ENCODE data around the gene ARHGAP42. TPM values are rescaled to one million over a fixed set of nuclear protein-coding genes. Genes with fewer than 3 reads are reported as not detected.

The ARHGAP42 gene
- total RNA-seq, 1 donor from 2014 or later, result 33.2 TPM

DNA sequence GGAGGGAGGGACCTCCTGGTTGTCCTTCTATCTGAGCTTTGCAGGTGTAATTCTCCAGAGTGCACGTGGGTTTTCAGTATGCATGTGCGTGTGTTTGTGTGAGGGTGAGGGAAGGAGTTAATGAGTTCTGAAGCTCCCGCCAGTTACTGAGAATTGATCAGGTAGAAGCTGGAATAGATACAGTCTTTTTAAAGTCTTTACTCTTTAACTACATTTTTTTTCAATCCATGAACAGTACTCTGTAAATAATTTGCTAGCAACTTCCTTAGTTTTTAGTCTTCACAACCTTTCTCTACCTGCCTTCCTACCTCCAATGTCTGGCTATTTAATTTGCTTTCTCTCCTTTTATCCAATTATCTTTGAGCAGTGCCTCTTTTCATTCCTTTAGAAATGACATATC, 25.5 kb downstream of the ARHGAP42 start:
- Histone ChIP-seq H3K4me1 (ENCODE audit: insufficient read depth, low read length) (peaks cover 8% of the 10 kb centered on the region), H4K20me1 (ENCODE audit: insufficient read depth, low read length) (peaks cover 23% of the 10 kb centered on the region), H3K9ac (ENCODE audit: low read length) (no peak overlapping the region), H3K36me3 (ENCODE audit: insufficient read depth, low read length) (no peaks in the 10 kb centered on the region), H2AFZ (ENCODE audit: low read depth, low read length) (no peak overlapping the region), H3K4me2 (ENCODE audit: low read length) (no peak overlapping the region), H3K27me3 (ENCODE audit: insufficient read depth, low read length) (no peaks in the 10 kb centered on the region), H3K27ac (ENCODE audit: low read depth, low read length) (no peak overlapping the region), H3K9me3 (ENCODE audit: insufficient read depth, low read depth, low read length) (no peaks in the 10 kb centered on the region), H3K79me2 (ENCODE audit: insufficient read depth, low read length) (peaks cover 67% of the 10 kb centered on the region), H3K4me3 (ENCODE audit: insufficient read depth, low read depth, low read length) (no peak overlapping the region)
- TF ChIP-seq EZH2 (IDR thresholded peaks at IDR 0.05; ENCODE audit: insufficient read depth, low read length), result no peak
- TF ChIP-seq, protein P1, sequence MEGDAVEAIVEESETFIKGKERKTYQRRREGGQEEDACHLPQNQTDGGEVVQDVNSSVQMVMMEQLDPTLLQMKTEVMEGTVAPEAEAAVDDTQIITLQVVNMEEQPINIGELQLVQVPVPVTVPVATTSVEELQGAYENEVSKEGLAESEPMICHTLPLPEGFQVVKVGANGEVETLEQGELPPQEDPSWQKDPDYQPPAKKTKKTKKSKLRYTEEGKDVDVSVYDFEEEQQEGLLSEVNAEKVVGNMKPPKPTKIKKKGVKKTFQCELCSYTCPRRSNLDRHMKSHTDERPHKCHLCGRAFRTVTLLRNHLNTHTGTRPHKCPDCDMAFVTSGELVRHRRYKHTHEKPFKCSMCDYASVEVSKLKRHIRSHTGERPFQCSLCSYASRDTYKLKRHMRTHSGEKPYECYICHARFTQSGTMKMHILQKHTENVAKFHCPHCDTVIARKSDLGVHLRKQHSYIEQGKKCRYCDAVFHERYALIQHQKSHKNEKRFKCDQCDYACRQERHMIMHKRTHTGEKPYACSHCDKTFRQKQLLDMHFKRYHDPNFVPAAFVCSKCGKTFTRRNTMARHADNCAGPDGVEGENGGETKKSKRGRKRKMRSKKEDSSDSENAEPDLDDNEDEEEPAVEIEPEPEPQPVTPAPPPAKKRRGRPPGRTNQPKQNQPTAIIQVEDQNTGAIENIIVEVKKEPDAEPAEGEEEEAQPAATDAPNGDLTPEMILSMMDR (IDR thresholded peaks at IDR 0.05; ENCODE audit: insufficient read depth, low read depth, low read length), result no peak
- H3K9me3 Mint-ChIP-seq (ENCODE audit: unreplicated experiment), result no peaks in the 10 kb centered on the region
- H3K4me3 Mint-ChIP-seq (ENCODE audit: unreplicated experiment), result no peak overlapping the region
- no peaks in the 10 kb centered on the region for H3K27me3 Mint-ChIP-seq (ENCODE audit: low read depth, unreplicated experiment)
- H3K4me1 Mint-ChIP-seq (ENCODE audit: low read depth, unreplicated experiment), result peaks cover 26% of the 10 kb centered on the region
- FAIRE-seq (no peak), DNase-seq (ENCODE audit: low read depth) (no peak)
- H3K36me3 Mint-ChIP-seq (ENCODE audit: low read depth, unreplicated experiment), result peaks cover 3% of the 10 kb centered on the region
- H3K27ac Mint-ChIP-seq (ENCODE audit: unreplicated experiment), result no peak overlapping the region

DNA sequence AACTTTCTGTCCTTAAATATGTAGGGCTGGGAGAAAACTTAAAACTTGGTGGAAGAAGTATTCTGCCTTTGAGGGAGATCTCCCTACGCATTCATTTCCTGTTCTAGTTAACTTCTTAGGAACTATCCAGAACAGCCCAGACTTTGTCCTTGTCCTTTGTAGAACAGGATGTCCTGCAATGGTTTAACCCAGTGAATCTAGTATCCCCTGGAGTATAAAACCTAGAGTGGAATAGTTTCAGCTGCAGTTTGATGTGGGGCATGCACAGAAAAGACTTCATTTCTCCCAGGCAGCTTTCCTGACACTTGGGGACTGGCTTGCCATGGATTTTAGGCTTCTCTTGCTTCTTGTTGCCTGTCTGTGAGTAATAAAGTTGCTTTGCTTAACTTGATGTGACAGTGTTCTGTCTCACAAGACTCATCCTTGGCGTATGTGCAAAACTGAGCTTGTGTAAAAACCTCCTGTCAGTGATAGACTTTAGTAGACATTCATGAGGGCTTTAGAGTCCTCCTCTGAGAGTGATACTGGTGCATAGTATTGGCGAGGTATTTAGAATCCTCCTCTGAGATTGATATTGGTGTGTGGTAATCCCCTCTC, 28.2 kb downstream of the ARHGAP42 start:
- Mint-ChIP-seq H3K9me3 (ENCODE audit: unreplicated experiment) (no peaks in the 10 kb centered on the region), H3K27me3 (ENCODE audit: low read depth, unreplicated experiment) (no peaks in the 10 kb centered on the region), H3K4me1 (ENCODE audit: low read depth, unreplicated experiment) (peaks cover 30% of the 10 kb centered on the region), H3K36me3 (ENCODE audit: low read depth, unreplicated experiment) (peaks cover 3% of the 10 kb centered on the region), H3K4me3 (ENCODE audit: unreplicated experiment) (no peak overlapping the region), H3K27ac (ENCODE audit: unreplicated experiment) (no peak overlapping the region)
- Histone ChIP-seq H3K4me2 (ENCODE audit: low read length) (no peak overlapping the region), H4K20me1 (ENCODE audit: insufficient read depth, low read length) (peaks cover 31% of the 10 kb centered on the region), H3K9ac (ENCODE audit: low read length) (no peak overlapping the region), H3K27me3 (ENCODE audit: insufficient read depth, low read length) (no peaks in the 10 kb centered on the region), H3K79me2 (ENCODE audit: insufficient read depth, low read length) (peaks cover 59% of the 10 kb centered on the region), H3K4me1 (ENCODE audit: insufficient read depth, low read length) (peaks cover 13% of the 10 kb centered on the region), H2AFZ (ENCODE audit: low read depth, low read length) (no peak overlapping the region), H3K9me3 (ENCODE audit: insufficient read depth, low read depth, low read length) (no peaks in the 10 kb centered on the region), H3K27ac (ENCODE audit: low read depth, low read length) (no peak overlapping the region), H3K36me3 (ENCODE audit: insufficient read depth, low read length) (no peaks in the 10 kb centered on the region), H3K4me3 (ENCODE audit: insufficient read depth, low read depth, low read length) (no peak overlapping the region)
- no peak for FAIRE-seq
- no peak for TF ChIP-seq EZH2 (IDR thresholded peaks at IDR 0.05; ENCODE audit: insufficient read depth, low read length)
- TF ChIP-seq, protein P1 (IDR thresholded peaks at IDR 0.05; ENCODE audit: insufficient read depth, low read depth, low read length), result no peak
- no peak for DNase-seq (ENCODE audit: low read depth)

DNA sequence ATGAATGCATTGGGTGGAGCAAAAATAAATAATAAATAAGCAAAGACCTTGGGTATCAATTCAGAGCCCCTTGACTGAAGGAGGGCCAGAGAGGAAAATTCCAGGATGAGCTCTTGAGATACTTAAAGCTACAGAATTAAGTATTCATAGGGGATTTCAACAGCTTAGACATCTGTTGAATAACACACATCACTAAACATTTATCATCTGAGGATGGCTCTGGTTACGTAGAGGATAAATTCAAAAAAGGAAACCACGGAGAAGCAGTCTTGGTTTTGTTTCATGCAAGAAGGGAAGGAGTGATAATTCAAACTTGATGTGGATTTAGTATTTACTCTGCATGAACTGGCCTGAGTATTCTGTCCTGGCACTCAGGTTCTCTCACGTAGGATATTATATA, 29.8 kb downstream of the ARHGAP42 start:
- H3K27ac ChIP-seq (ENCODE audit: low read depth, low read length), result no peak overlapping the region
- peaks cover 24% of the 10 kb centered on the region for H4K20me1 ChIP-seq (ENCODE audit: insufficient read depth, low read length)
- no peak overlapping the region for H3K27ac Mint-ChIP-seq (ENCODE audit: unreplicated experiment)
- H3K79me2 ChIP-seq (ENCODE audit: insufficient read depth, low read length), result peaks cover 57% of the 10 kb centered on the region
- H3K4me3 ChIP-seq (ENCODE audit: insufficient read depth, low read depth, low read length), result no peak overlapping the region
- H2AFZ ChIP-seq (ENCODE audit: low read depth, low read length), result no peak overlapping the region
- FAIRE-seq (peak; percentile 39), DNase-seq (ENCODE audit: low read depth) (no peak)
- no peaks in the 10 kb centered on the region for H3K36me3 Mint-ChIP-seq (ENCODE audit: low read depth, unreplicated experiment)
- H3K4me1 Mint-ChIP-seq (ENCODE audit: low read depth, unreplicated experiment), result peaks cover 32% of the 10 kb centered on the region
- peaks cover 14% of the 10 kb centered on the region for H3K4me1 ChIP-seq (ENCODE audit: insufficient read depth, low read length)
- H3K4me3 Mint-ChIP-seq (ENCODE audit: unreplicated experiment), result no peak overlapping the region
- no peaks in the 10 kb centered on the region for H3K36me3 ChIP-seq (ENCODE audit: insufficient read depth, low read length)
- H3K9me3 Mint-ChIP-seq (ENCODE audit: unreplicated experiment), result peaks cover 1% of the 10 kb centered on the region
- no peaks in the 10 kb centered on the region for H3K27me3 ChIP-seq (ENCODE audit: insufficient read depth, low read length)
- no peak overlapping the region for H3K4me2 ChIP-seq (ENCODE audit: low read length)
- TF ChIP-seq, protein P1 (IDR thresholded peaks at IDR 0.05; ENCODE audit: insufficient read depth, low read depth, low read length), result no peak
- no peak for TF ChIP-seq EZH2 (IDR thresholded peaks at IDR 0.05; ENCODE audit: insufficient read depth, low read length)
- no peaks in the 10 kb centered on the region for H3K27me3 Mint-ChIP-seq (ENCODE audit: low read depth, unreplicated experiment)
- no peak overlapping the region for H3K9ac ChIP-seq (ENCODE audit: low read length)
- H3K9me3 ChIP-seq (ENCODE audit: insufficient read depth, low read depth, low read length), result no peaks in the 10 kb centered on the region
